Stimulated activated CD4-positive, alpha-beta T cell treated with anti-CD3 and anti-CD28 coated beads, Interleukin-2, amount 100 ng/mL, for 4 hours (primary cell): ENCODE measurements around the gene MYH9.
A peak's percentile ranks its signal among the peaks of the same experiment; 100 is the strongest.

ENCODE experiments used
- DNase-seq: peaks from one replicate; pipeline ENCODE4 v3.0.0-alpha.2; 2020; ENCODE audit warnings: low read depth

MYH9 gene

GRCh38 chr22:36311386-36312085, 76.2 kb downstream of the MYH9 start:
- DNase-seq: no peak

- DNase-seq: no peak
Measured at GRCh38 chr22:36308880-36309279, 78.9 kb downstream of the MYH9 start.

- DNase-seq: no peak
Measured at GRCh38 chr22:36306227-36306626, 81.5 kb downstream of the MYH9 start.

GRCh38 chr22:36305813-36306212, 82.0 kb downstream of the MYH9 start:
- no peak for DNase-seq

- DNase-seq: no peak
Measured at GRCh38 chr22:36304429-36304828, 83.3 kb downstream of the MYH9 start.

GRCh38 chr22:36303874-36304273, 83.9 kb downstream of the MYH9 start:
- DNase-seq: no peak

- DNase-seq: no peak
Measured at GRCh38 chr22:36303115-36303467, 84.7 kb downstream of the MYH9 start.

- DNase-seq: no peak
Measured at GRCh38 chr22:36302439-36303114, 85.2 kb downstream of the MYH9 start.

- DNase-seq: no peak
Measured at GRCh38 chr22:36301851-36302250, 85.9 kb downstream of the MYH9 start.

- peak; percentile 73 for DNase-seq
Measured at GRCh38 chr22:36301384-36301828, 86.4 kb downstream of the MYH9 start.

- DNase-seq: no peak
Measured at GRCh38 chr22:36300396-36301212, 87.2 kb downstream of the MYH9 start.

- no peak for DNase-seq
Measured at GRCh38 chr22:36299911-36300310, 87.9 kb downstream of the MYH9 start.

- no peak for DNase-seq
Measured at GRCh38 chr22:36299295-36299694, 88.5 kb downstream of the MYH9 start.

- DNase-seq: no peak
Measured at GRCh38 chr22:36298601-36299000, 89.2 kb downstream of the MYH9 start.

GRCh38 chr22:36298118-36298517, 89.6 kb downstream of the MYH9 start:
- no peak for DNase-seq

GRCh38 chr22:36297568-36297967, 90.2 kb downstream of the MYH9 start:
- no peak for DNase-seq

GRCh38 chr22:36296690-36297089, 91.1 kb downstream of the MYH9 start:
- no peak for DNase-seq

- no peak for DNase-seq
Measured at GRCh38 chr22:36295247-36295646, 92.5 kb downstream of the MYH9 start.

- DNase-seq: no peak
Measured at GRCh38 chr22:36294801-36295200, 93.0 kb downstream of the MYH9 start.

GRCh38 chr22:36294293-36294620, 93.5 kb downstream of the MYH9 start:
- no peak for DNase-seq

GRCh38 chr22:36293606-36294292, 94.0 kb downstream of the MYH9 start:
- no peak for DNase-seq

GRCh38 chr22:36292823-36293530, 94.8 kb downstream of the MYH9 start:
- no peak for DNase-seq
